HepG2 (cell line): ENCODE results near the gene NSFL1C. TPM values are rescaled to one million over a fixed set of nuclear protein-coding genes. Genes with fewer than 3 reads are reported as not detected.
A peak's percentile ranks its signal among the peaks of the same experiment; 100 is the strongest.

Experiments used
- CERS6 ChIP-seq: sonication (generic); formaldehyde crosslinking; IDR thresholded peaks from 2 replicates; pipeline ENCODE4 v1.5.0; 2020; ENCODE audit warnings: missing genetic modification reagents
- CREB3 ChIP-seq: sonication (generic); formaldehyde crosslinking; IDR thresholded peaks from 2 replicates; pipeline ENCODE4 v1.5.0; 2020; ENCODE audit warnings: missing genetic modification reagents
- EP300 ChIP-seq, 3 experiments: sonication (generic) in 1 of 3; formaldehyde crosslinking in 1 of 3; IDR thresholded peaks; 2 replicates each; pipeline versions ENCODE4 v1.5.1 to v1.6.1; 2011 to 2020; ENCODE audit warnings: low read depth in 2 of 3, low read length in 2 of 3, borderline replicate concordance in 1 of 3, improper control_type of control experiment in 1 of 3, mild to moderate bottlenecking in 1 of 3, missing genetic modification reagents in 1 of 3, moderate library complexity in 1 of 3
- ESRRA ChIP-seq: sonication (generic); formaldehyde crosslinking; IDR thresholded peaks from 2 replicates; pipeline ENCODE4 v1.5.1; 2020; ENCODE audit warnings: mild to moderate bottlenecking, low read depth, missing genetic modification reagents
- FOXA1 ChIP-seq, 2 experiments: fragments of 450-650 bp in 1 of 2; sonication (generic) in 1 of 2; formaldehyde crosslinking in 1 of 2; IDR thresholded peaks; 2 replicates each; pipeline versions ENCODE4 v1.4.0 to v1.6.1; 2016 to 2020; ENCODE audit warnings: missing genetic modification reagents in 1 of 2
- HES4 ChIP-seq: sonication (generic); formaldehyde crosslinking; IDR thresholded peaks from 2 replicates; pipeline ENCODE4 v1.9.0; 2021; ENCODE audit warnings: mild to moderate bottlenecking, missing genetic modification reagents, borderline replicate concordance
- MTA1 ChIP-seq: sonication (generic); formaldehyde crosslinking; IDR thresholded peaks from 2 replicates; pipeline ENCODE4 v1.4.0; 2020; ENCODE audit warnings: missing genetic modification reagents, mild to moderate bottlenecking, borderline replicate concordance
- MTF2 ChIP-seq: sonication (generic); formaldehyde crosslinking; IDR thresholded peaks from 2 replicates; pipeline ENCODE4 v1.5.0; 2020; ENCODE audit warnings: missing genetic modification reagents, borderline replicate concordance
- MYC ChIP-seq: sonication (generic); formaldehyde crosslinking; IDR thresholded peaks from 2 replicates; pipeline ENCODE4 v1.9.0; 2021; ENCODE audit warnings: missing genetic modification reagents, borderline replicate concordance
- NFE2L1 ChIP-seq: sonication (generic); formaldehyde crosslinking; IDR thresholded peaks from 2 replicates; pipeline ENCODE4 v1.4.0; 2020; ENCODE audit warnings: missing genetic modification reagents, mild to moderate bottlenecking, borderline replicate concordance
- PAF1 ChIP-seq: IDR thresholded peaks from 2 replicates; pipeline ENCODE4 v1.6.1; 2016; ENCODE audit warnings: missing genetic modification reagents, missing compliant biosample characterization
- PHF5A ChIP-seq: IDR thresholded peaks from one replicate; pipeline ENCODE4 v1.6.1; 2018; ENCODE audit warnings: low read depth, missing genetic modification reagents; ENCODE audit not compliant: unreplicated experiment
- RXRB ChIP-seq: IDR thresholded peaks from 2 replicates; pipeline ENCODE4 v1.6.1; 2016; ENCODE audit warnings: borderline replicate concordance, missing genetic modification reagents, missing compliant biosample characterization
- SETDB1 ChIP-seq: sonication (generic); formaldehyde crosslinking; IDR thresholded peaks from 2 replicates; pipeline ENCODE4 v1.5.1; 2020; ENCODE audit warnings: missing genetic modification reagents, mild to moderate bottlenecking, borderline replicate concordance
- TEAD2 ChIP-seq: sonication (generic); formaldehyde crosslinking; IDR thresholded peaks from 2 replicates; pipeline ENCODE4 v1.9.0; 2021; ENCODE audit warnings: missing genetic modification reagents
- TP53 ChIP-seq: sonication (generic); formaldehyde crosslinking; conservative IDR thresholded peaks from 2 replicates; pipeline ENCODE4 v1.4.0; 2020; ENCODE audit warnings: missing genetic modification reagents
- YY1 ChIP-seq: IDR thresholded peaks from 2 replicates; pipeline ENCODE4 v1.6.1; 2011; ENCODE audit warnings: low read length, low read depth, moderate library complexity, mild to moderate bottlenecking; ENCODE audit not compliant: insufficient read depth, insufficient replicate concordance
- ZMAT3 ChIP-seq: sonication (generic); formaldehyde crosslinking; conservative IDR thresholded peaks from 2 replicates; pipeline ENCODE4 v1.7.0; 2021; ENCODE audit warnings: missing genetic modification reagents
- ZNF253 ChIP-seq: sonication (generic); formaldehyde crosslinking; IDR thresholded peaks from 2 replicates; pipeline ENCODE4 v1.8.0; 2022; ENCODE audit warnings: mild to moderate bottlenecking, missing genetic modification reagents, borderline replicate concordance
- ZNF256 ChIP-seq: sonication (generic); formaldehyde crosslinking; conservative IDR thresholded peaks from 2 replicates; pipeline ENCODE4 v1.4.0; 2020; ENCODE audit warnings: missing genetic modification reagents
- ZNF274 ChIP-seq: sonication (generic); formaldehyde crosslinking; IDR thresholded peaks from 2 replicates; pipeline ENCODE4 v1.5.1; 2020; ENCODE audit warnings: mild to moderate bottlenecking, missing genetic modification reagents
- ZNF598 ChIP-seq: sonication (generic); formaldehyde crosslinking; IDR thresholded peaks from 2 replicates; pipeline ENCODE4 v1.5.1; 2020; ENCODE audit warnings: mild to moderate bottlenecking, missing genetic modification reagents, borderline replicate concordance
- ZNF768 ChIP-seq: sonication (generic); formaldehyde crosslinking; IDR thresholded peaks from 2 replicates; pipeline ENCODE4 v1.4.0; 2020; ENCODE audit warnings: missing genetic modification reagents
- ZSCAN20 ChIP-seq: sonication (generic); formaldehyde crosslinking; IDR thresholded peaks from 2 replicates; pipeline ENCODE4 v1.4.0; 2020; ENCODE audit warnings: missing genetic modification reagents, mild to moderate bottlenecking, borderline replicate concordance
- ZSCAN29 ChIP-seq: sonication (generic); formaldehyde crosslinking; conservative IDR thresholded peaks from 2 replicates; pipeline ENCODE4 v1.4.0; 2020; ENCODE audit warnings: mild to moderate bottlenecking, missing genetic modification reagents
- polyA plus RNA-seq, 8 experiments: library from polyadenylated mRNA; depleted of rRNA in 3 of 8; stranded (reverse) in 7 of 8; unstranded in 1 of 8; fragments of >200 nt; fragmentation: Illumina TruSeq in 4 of 8; extraction: Trizol in 4 of 8; gene quantifications; 2 replicates each; pipeline versions ENCODE4 v1.2.1 to v1.2.3, GENCODE V29; 2011 to 2016; ENCODE audit warnings: low read depth in 4 of 8, missing spikeins in 1 of 8, mixed read lengths in 1 of 8; ENCODE audit not compliant: insufficient read depth in 1 of 8
- total RNA-seq, 5 experiments: library from RNA; depleted of rRNA; stranded (reverse); fragments of >200 nt; fragmentation: Illumina TruSeq; extraction: Trizol; gene quantifications; 2 replicates each; pipeline ENCODE4 v1.2.3, GENCODE V29; 2016; ENCODE audit warnings: low read depth in 1 of 5

Gene NSFL1C
- total and polyA plus RNA-seq, 2 of the 13 experiments (the other 11 are each of a cell fraction or from before 2014, with no cell fraction given), result 22.9 to 62.7 TPM

GRCh38 chr20:1466211-1467081, at the start of gene NSFL1C (continued):
- TF ChIP-seq FOXA1 (IDR thresholded peaks at IDR 0.05) (no peak), FOXA1 (CRISPR knock-in tag; IDR thresholded peaks at IDR 0.05) (peak; percentile 50; the same call in 1 of the 2 replicates), TEAD2 (CRISPR knock-in tag) (peak; percentile 81; the same call in 1 of the 2 replicates), TP53 (peak; percentile 67; the same call in 1 of the 2 replicates), PAF1 (CRISPR knock-in tag) (no peak), EP300 (IDR thresholded peaks at IDR 0.05; ENCODE audit: low read depth in 2 of 2, low read length in 2 of 2) (peak; percentile 46 to 72), EP300 (CRISPR knock-in tag; IDR thresholded peaks at IDR 0.05; ENCODE audit: borderline replicate concordance) (no peak; the same call in 1 of the 2 replicates), RXRB (CRISPR knock-in tag) (peak; percentile 65; the same call in 1 of the 2 replicates), MTF2 (CRISPR knock-in tag) (peak; percentile 49; the same call in 1 of the 2 replicates), HES4 (CRISPR knock-in tag) (peak; percentile 98), ZMAT3 (CRISPR knock-in tag) (peak; percentile 99), ZSCAN20 (CRISPR knock-in tag) (peak; percentile 43; the same call in 1 of the 2 replicates), CERS6 (CRISPR knock-in tag) (peak; percentile 96), ZNF768 (CRISPR knock-in tag) (peak; percentile 89; the same call in 1 of the 2 replicates), MYC (CRISPR knock-in tag) (peak; percentile 94), ZSCAN29 (peak; percentile 96; the same call in 1 of the 2 replicates), ZNF256 (CRISPR knock-in tag) (peak; percentile 75; the same call in 1 of the 2 replicates), NFE2L1 (CRISPR knock-in tag) (peak; percentile 99), ZNF274 (CRISPR knock-in tag) (peak; percentile 98), ESRRA (peak; percentile 89), ZNF253 (CRISPR knock-in tag) (peak; percentile 99), SETDB1 (CRISPR knock-in tag) (no peak), ZNF598 (peak; percentile 99), CREB3 (peak; percentile 96), YY1 (peak; percentile 99), MTA1 (CRISPR knock-in tag) (peak; percentile 99), PHF5A (CRISPR knock-in tag) (peak; percentile 95)
